ENCODE measurements around the gene LRRC42. TPM values are rescaled to one million over a fixed set of nuclear protein-coding genes. Genes with fewer than 3 reads are reported as not detected.

The LRRC42 gene
- total and polyA plus RNA-seq, 4 donors: 19.5 to 38.2 (median 26.7) TPM

- no peak overlapping the region for H3K4me3 ChIP-seq (ENCODE audit: low read depth, low read length)
- DNase-seq (ENCODE audit: low read depth in 4 of 6, low spot score in 6 of 6): no peak
- no peaks in the 10 kb centered on the region for H3K9me3 ChIP-seq (ENCODE audit: control insufficient read depth, insufficient read depth, low read length)
- no peaks in the 10 kb centered on the region for H3K4me1 ChIP-seq (ENCODE audit: control insufficient read depth, insufficient read depth, low read length)
- H3K27me3 ChIP-seq (ENCODE audit: control insufficient read depth, insufficient read depth, low read length): no peaks in the 10 kb centered on the region
- no peak overlapping the region for H3K27ac ChIP-seq (ENCODE audit: low read depth, low read length)
- no peaks in the 10 kb centered on the region for H3K36me3 ChIP-seq (ENCODE audit: control insufficient read depth, insufficient read depth, low read length)
- WGBS (ENCODE audit: insufficient coverage): 100% methylated on average over 2 of the region's 4 CpGs
Measured at GRCh38 chr1:53911442-53911841, 34.7 kb upstream of the LRRC42 start.

GRCh38 chr1:53913352-53914033 lies 32.7 kb upstream of the LRRC42 start:
- WGBS (ENCODE audit: insufficient coverage): no CpG with 5 or more reads among the region's 5 CpGs
- DNase-seq (ENCODE audit: low read depth in 4 of 6, low spot score in 6 of 6): no peak
- Histone ChIP-seq H3K36me3 (ENCODE audit: control insufficient read depth, insufficient read depth, low read length) (peaks cover 6% of the 10 kb centered on the region), H3K4me1 (ENCODE audit: control insufficient read depth, insufficient read depth, low read length) (no peaks in the 10 kb centered on the region), H3K4me3 (ENCODE audit: low read depth, low read length) (no peak overlapping the region), H3K27ac (ENCODE audit: low read depth, low read length) (no peak overlapping the region), H3K27me3 (ENCODE audit: control insufficient read depth, insufficient read depth, low read length) (no peaks in the 10 kb centered on the region), H3K9me3 (ENCODE audit: control insufficient read depth, insufficient read depth, low read length) (no peaks in the 10 kb centered on the region)

- no peaks in the 10 kb centered on the region for H3K4me1 ChIP-seq (ENCODE audit: control insufficient read depth, insufficient read depth, low read length)
- H3K27me3 ChIP-seq (ENCODE audit: control insufficient read depth, insufficient read depth, low read length): no peaks in the 10 kb centered on the region
- H3K4me3 ChIP-seq (ENCODE audit: low read depth, low read length): no peak overlapping the region
- 84% methylated on average over 4 of the region's 5 CpGs for WGBS (ENCODE audit: insufficient coverage)
- H3K27ac ChIP-seq (ENCODE audit: low read depth, low read length): no peak overlapping the region
- H3K9me3 ChIP-seq (ENCODE audit: control insufficient read depth, insufficient read depth, low read length): no peaks in the 10 kb centered on the region
- peaks cover 10% of the 10 kb centered on the region for H3K36me3 ChIP-seq (ENCODE audit: control insufficient read depth, insufficient read depth, low read length)
- DNase-seq (ENCODE audit: low read depth in 4 of 6, low spot score in 6 of 6): no peak
Measured at GRCh38 chr1:53918343-53918742, 27.8 kb upstream of the LRRC42 start.

- no peak overlapping the region for H3K4me3 ChIP-seq (ENCODE audit: low read depth, low read length)
- no peak overlapping the region for H3K27ac ChIP-seq (ENCODE audit: low read depth, low read length)
- WGBS (ENCODE audit: insufficient coverage): 86% methylated on average over 1 of the region's 3 CpGs
- no peaks in the 10 kb centered on the region for H3K9me3 ChIP-seq (ENCODE audit: control insufficient read depth, insufficient read depth, low read length)
- H3K36me3 ChIP-seq (ENCODE audit: control insufficient read depth, insufficient read depth, low read length): peaks cover 14% of the 10 kb centered on the region
- no peak for DNase-seq (ENCODE audit: low read depth in 4 of 6, low spot score in 6 of 6)
- no peaks in the 10 kb centered on the region for H3K27me3 ChIP-seq (ENCODE audit: control insufficient read depth, insufficient read depth, low read length)
- H3K4me1 ChIP-seq (ENCODE audit: control insufficient read depth, insufficient read depth, low read length): no peaks in the 10 kb centered on the region
Measured at GRCh38 chr1:53919675-53920066, 26.5 kb upstream of the LRRC42 start.

GRCh38 chr1:53927376-53927881 lies 18.7 kb upstream of the LRRC42 start:
- Histone ChIP-seq H3K9me3 (ENCODE audit: control insufficient read depth, insufficient read depth, low read length) (peaks cover 5% of the 10 kb centered on the region), H3K36me3 (ENCODE audit: control insufficient read depth, insufficient read depth, low read length) (peaks cover 6% of the 10 kb centered on the region), H3K4me3 (ENCODE audit: low read depth, low read length) (no peak overlapping the region), H3K27ac (ENCODE audit: low read depth, low read length) (no peak overlapping the region), H3K4me1 (ENCODE audit: control insufficient read depth, insufficient read depth, low read length) (no peaks in the 10 kb centered on the region), H3K27me3 (ENCODE audit: control insufficient read depth, insufficient read depth, low read length) (no peaks in the 10 kb centered on the region)
- no peak for DNase-seq (ENCODE audit: low read depth in 4 of 6, low spot score in 6 of 6)
- no CpG with 5 or more reads among the region's 2 CpGs for WGBS (ENCODE audit: insufficient coverage)

- DNase-seq (ENCODE audit: low read depth in 4 of 6, low spot score in 6 of 6): no peak
Measured at GRCh38 chr1:53929246-53929960, 16.7 kb upstream of the LRRC42 start.

GRCh38 chr1:53930932-53931331 lies 15.2 kb upstream of the LRRC42 start:
- peaks cover 17% of the 10 kb centered on the region for H3K9me3 ChIP-seq (ENCODE audit: control insufficient read depth, insufficient read depth, low read length)
- no peaks in the 10 kb centered on the region for H3K27me3 ChIP-seq (ENCODE audit: control insufficient read depth, insufficient read depth, low read length)
- no peaks in the 10 kb centered on the region for H3K4me1 ChIP-seq (ENCODE audit: control insufficient read depth, insufficient read depth, low read length)
- WGBS (ENCODE audit: insufficient coverage): no CpG with 5 or more reads among the region's 3 CpGs
- no peak overlapping the region for H3K4me3 ChIP-seq (ENCODE audit: low read depth, low read length)
- H3K36me3 ChIP-seq (ENCODE audit: control insufficient read depth, insufficient read depth, low read length): peaks cover 7% of the 10 kb centered on the region
- no peak for DNase-seq (ENCODE audit: low read depth in 4 of 6, low spot score in 6 of 6)
- H3K27ac ChIP-seq (ENCODE audit: low read depth, low read length): no peak overlapping the region

More at GRCh38 chr1:53929246-53929960, 16.7 kb upstream of the LRRC42 start:
- no CpG with 5 or more reads among the region's 2 CpGs for WGBS (ENCODE audit: insufficient coverage)
- Histone ChIP-seq H3K27me3 (ENCODE audit: control insufficient read depth, insufficient read depth, low read length) (no peaks in the 10 kb centered on the region), H3K36me3 (ENCODE audit: control insufficient read depth, insufficient read depth, low read length) (peaks cover 5% of the 10 kb centered on the region), H3K4me1 (ENCODE audit: control insufficient read depth, insufficient read depth, low read length) (no peaks in the 10 kb centered on the region), H3K27ac (ENCODE audit: low read depth, low read length) (no peak overlapping the region), H3K9me3 (ENCODE audit: control insufficient read depth, insufficient read depth, low read length) (peaks cover 12% of the 10 kb centered on the region), H3K4me3 (ENCODE audit: low read depth, low read length) (no peak overlapping the region)

- no peaks in the 10 kb centered on the region for H3K27me3 ChIP-seq (ENCODE audit: control insufficient read depth, insufficient read depth, low read length)
- no peak overlapping the region for H3K27ac ChIP-seq (ENCODE audit: low read depth, low read length)
- peaks cover 7% of the 10 kb centered on the region for H3K36me3 ChIP-seq (ENCODE audit: control insufficient read depth, insufficient read depth, low read length)
- WGBS (ENCODE audit: insufficient coverage): no CpG with 5 or more reads among the region's 2 CpGs
- no peak for DNase-seq (ENCODE audit: low read depth in 4 of 6, low spot score in 6 of 6)
- peaks cover 17% of the 10 kb centered on the region for H3K9me3 ChIP-seq (ENCODE audit: control insufficient read depth, insufficient read depth, low read length)
- H3K4me3 ChIP-seq (ENCODE audit: low read depth, low read length): no peak overlapping the region
- no peaks in the 10 kb centered on the region for H3K4me1 ChIP-seq (ENCODE audit: control insufficient read depth, insufficient read depth, low read length)
Measured at GRCh38 chr1:53931523-53931922, 14.6 kb upstream of the LRRC42 start.

GRCh38 chr1:53934170-53934765 lies 11.9 kb upstream of the LRRC42 start:
- no peaks in the 10 kb centered on the region for H3K4me1 ChIP-seq (ENCODE audit: control insufficient read depth, insufficient read depth, low read length)
- no peak overlapping the region for H3K27ac ChIP-seq (ENCODE audit: low read depth, low read length)
- H3K9me3 ChIP-seq (ENCODE audit: control insufficient read depth, insufficient read depth, low read length): peaks cover 17% of the 10 kb centered on the region
- WGBS (ENCODE audit: insufficient coverage): no CpG with 5 or more reads among the region's 1 CpG
- peaks cover 5% of the 10 kb centered on the region for H3K36me3 ChIP-seq (ENCODE audit: control insufficient read depth, insufficient read depth, low read length)
- H3K27me3 ChIP-seq (ENCODE audit: control insufficient read depth, insufficient read depth, low read length): no peaks in the 10 kb centered on the region
- DNase-seq (ENCODE audit: low read depth in 4 of 6, low spot score in 6 of 6): no peak
- H3K4me3 ChIP-seq (ENCODE audit: low read depth, low read length): no peak overlapping the region
